H9 (cell line): ENCODE data around the gene TMEM158. TPM values are rescaled to one million over a fixed set of nuclear protein-coding genes. Genes with fewer than 3 reads are reported as not detected.

Experiments used
- DNase-seq: peaks from one replicate; pipeline ENCODE4 v3.0.0-alpha.2; 2017
- H2AFZ ChIP-seq: one replicate; pipeline ENCODE4 v1.6.1; 2013; ENCODE audit warnings: mild to moderate bottlenecking, low read length, control low read depth, moderate library complexity
- H2AK5ac ChIP-seq: 2 replicates; pipeline ENCODE4 v1.6.1; 2013; ENCODE audit warnings: low read length, control low read depth, mixed read lengths; ENCODE audit not compliant: insufficient read length
- H2BK120ac ChIP-seq: one replicate; pipeline ENCODE4 v1.6.1; 2013; ENCODE audit warnings: low read depth, mild to moderate bottlenecking, low read length, control low read depth, inconsistent platforms; ENCODE audit not compliant: poor library complexity, severe bottlenecking
- H2BK12ac ChIP-seq: 2 replicates; pipeline ENCODE4 v1.6.1; 2013; ENCODE audit warnings: low read length, control low read depth, mixed read lengths, low read depth; ENCODE audit not compliant: insufficient read length
- H2BK15ac ChIP-seq: 2 replicates; pipeline ENCODE4 v1.6.1; 2013; ENCODE audit warnings: low read depth, low read length, control low read depth
- H2BK20ac ChIP-seq: one replicate; pipeline ENCODE4 v1.6.1; 2013; ENCODE audit warnings: low read depth, mild to moderate bottlenecking, low read length, control low read depth, inconsistent platforms; ENCODE audit not compliant: poor library complexity, severe bottlenecking
- H2BK5ac ChIP-seq: 2 replicates; pipeline ENCODE4 v1.6.1; 2013; ENCODE audit warnings: low read length, control low read depth, mixed read lengths; ENCODE audit not compliant: insufficient read length
- H3K14ac ChIP-seq: 2 replicates; pipeline ENCODE4 v1.6.1; 2013; ENCODE audit warnings: low read length, control low read depth; ENCODE audit not compliant: insufficient read depth
- H3K18ac ChIP-seq: 2 replicates; pipeline ENCODE4 v1.6.1; 2013; ENCODE audit warnings: low read depth, mild to moderate bottlenecking, mixed read lengths, low read length, control low read depth; ENCODE audit not compliant: insufficient read length
- H3K23ac ChIP-seq: 2 replicates; pipeline ENCODE4 v1.6.1; 2013; ENCODE audit warnings: low read length, control low read depth, mixed read lengths, low read depth; ENCODE audit not compliant: insufficient read length
- H3K23me2 ChIP-seq: 2 replicates; pipeline ENCODE4 v1.6.1; 2013; ENCODE audit warnings: low read depth, mild to moderate bottlenecking, mixed read lengths, low read length, control low read depth; ENCODE audit not compliant: insufficient read length, poor library complexity, severe bottlenecking
- H3K27ac ChIP-seq: 2 replicates; pipeline ENCODE4 v1.5.1; 2013; ENCODE audit warnings: low read length, control low read depth, mixed read lengths, low read depth; ENCODE audit not compliant: insufficient read length
- H3K27me3 ChIP-seq: 2 replicates; pipeline ENCODE4 v1.6.1; 2013; ENCODE audit warnings: low read length, control low read depth, inconsistent platforms; ENCODE audit not compliant: insufficient read depth
- H3K4ac ChIP-seq: 2 replicates; pipeline ENCODE4 v1.6.1; 2013; ENCODE audit warnings: low read depth, mild to moderate bottlenecking, control low read depth, inconsistent platforms, low read length, moderate library complexity
- H3K4me1 ChIP-seq: 2 replicates; pipeline ENCODE4 v1.6.1; 2013; ENCODE audit warnings: low read length, control low read depth, inconsistent platforms; ENCODE audit not compliant: insufficient read depth
- H3K4me2 ChIP-seq: 2 replicates; pipeline ENCODE4 v1.6.1; 2013; ENCODE audit warnings: low read length, control low read depth, mixed read lengths; ENCODE audit not compliant: insufficient read length, insufficient read depth
- H3K56ac ChIP-seq: 2 replicates; pipeline ENCODE4 v1.6.1; 2013; ENCODE audit warnings: low read depth, mild to moderate bottlenecking, mixed read lengths, low read length, control low read depth; ENCODE audit not compliant: insufficient read length
- H3K79me1 ChIP-seq: 2 replicates; pipeline ENCODE4 v1.6.1; 2013; ENCODE audit warnings: low read depth, mild to moderate bottlenecking, moderate library complexity, low read length, control low read depth, inconsistent platforms; ENCODE audit not compliant: insufficient read depth, poor library complexity, severe bottlenecking
- H3K79me2 ChIP-seq: 2 replicates; pipeline ENCODE4 v1.6.1; 2013; ENCODE audit warnings: low read length, control low read depth, inconsistent platforms; ENCODE audit not compliant: insufficient read depth
- H3K9ac ChIP-seq: 2 replicates; pipeline ENCODE4 v1.6.1; 2013; ENCODE audit warnings: low read length, control low read depth, mixed read lengths; ENCODE audit not compliant: insufficient read length; ENCODE audit errors: extremely low read depth
- H3K9me3 ChIP-seq: one replicate; pipeline ENCODE4 v1.6.1; 2013; ENCODE audit warnings: low read depth, low read length, inconsistent platforms; ENCODE audit not compliant: control insufficient read depth
- H3T11ph ChIP-seq: one replicate; pipeline ENCODE4 v1.6.1; 2013; ENCODE audit warnings: mild to moderate bottlenecking, low read length, control low read depth, inconsistent platforms
- H4K20me1 ChIP-seq: one replicate; pipeline ENCODE4 v1.6.1; 2013; ENCODE audit not compliant: control insufficient read depth, insufficient read length, insufficient read depth
- H4K5ac ChIP-seq: 2 replicates; pipeline ENCODE4 v1.6.1; 2013; ENCODE audit warnings: low read depth, mild to moderate bottlenecking, mixed read lengths, low read length, control low read depth; ENCODE audit not compliant: insufficient read length
- H4K8ac ChIP-seq: replicated peaks from 2 replicates; pipeline ENCODE4 v1.6.1; 2013; ENCODE audit warnings: low read length, control low read depth, mixed read lengths, low read depth; ENCODE audit not compliant: insufficient read length
- H4K91ac ChIP-seq: 2 replicates; pipeline ENCODE4 v1.6.1; 2013; ENCODE audit warnings: low read depth, mild to moderate bottlenecking, moderate library complexity, mixed read lengths, low read length, control low read depth; ENCODE audit not compliant: insufficient read length
- H3K27ac Mint-ChIP-seq, 3 experiments: 2 replicates in 2 of 3; 3 replicates in 1 of 3; pipeline ENCODE4 v1.8.0; 2020 to 2021; ENCODE audit warnings: mixed read lengths in 3 of 3, mild to moderate bottlenecking in 1 of 3, moderate library complexity in 1 of 3
- H3K27me3 Mint-ChIP-seq: 2 replicates; pipeline ENCODE4 v1.8.0; 2021; ENCODE audit warnings: low read depth, mild to moderate bottlenecking, moderate library complexity, mixed read lengths
- H3K36me3 Mint-ChIP-seq, 3 experiments: 2 replicates in 2 of 3; 3 replicates in 1 of 3; pipeline ENCODE4 v1.8.0; 2020 to 2021; ENCODE audit warnings: low read depth in 3 of 3, mixed read lengths in 3 of 3; ENCODE audit not compliant: insufficient read depth in 1 of 3
- H3K4me1 Mint-ChIP-seq, 2 experiments: 2 replicates each; pipeline ENCODE4 v1.8.0; 2020; ENCODE audit warnings: mixed read lengths in 2 of 2
- H3K4me3 Mint-ChIP-seq, 2 experiments: 2 replicates in 1 of 2; 3 replicates in 1 of 2; pipeline ENCODE4 v1.8.0; 2020 to 2021; ENCODE audit warnings: mild to moderate bottlenecking in 2 of 2, mixed read lengths in 2 of 2, moderate library complexity in 1 of 2
- H3K9me3 Mint-ChIP-seq, 2 experiments: 2 replicates in 1 of 2; 3 replicates in 1 of 2; pipeline ENCODE4 v1.8.0; 2020; ENCODE audit warnings: mild to moderate bottlenecking in 2 of 2, mixed read lengths in 2 of 2, moderate library complexity in 1 of 2
- WGBS: extraction: QIAGEN DNeasy Blood & Tissue Kit; methylation state at CpG from one replicate; pipeline ENCODE4 v1.1.7; 2013; ENCODE audit warnings: missing lambda C conversion rate, low lambda C conversion rate, mixed read lengths; ENCODE audit not compliant: insufficient read length; ENCODE audit errors: extremely low coverage; 5-methylcytosine and 5-hydroxymethylcytosine counted together
- total RNA-seq: library from RNA; stranded (reverse); gene quantifications from 2 replicates; pipeline ENCODE4 v1.2.1, GENCODE V29; 2021
- TF ChIP-seq, protein P1 (sequence below): fragments of 200-600 bp; sonication (generic); conservative IDR thresholded peaks from 3 replicates; pipeline ENCODE4 v1.8.0; 2021; ENCODE audit warnings: antibody characterized with exemption, mild to moderate bottlenecking

TMEM158 gene
- total RNA-seq, 1 experiment from 2014 or later, result 29.1 TPM

DNA sequence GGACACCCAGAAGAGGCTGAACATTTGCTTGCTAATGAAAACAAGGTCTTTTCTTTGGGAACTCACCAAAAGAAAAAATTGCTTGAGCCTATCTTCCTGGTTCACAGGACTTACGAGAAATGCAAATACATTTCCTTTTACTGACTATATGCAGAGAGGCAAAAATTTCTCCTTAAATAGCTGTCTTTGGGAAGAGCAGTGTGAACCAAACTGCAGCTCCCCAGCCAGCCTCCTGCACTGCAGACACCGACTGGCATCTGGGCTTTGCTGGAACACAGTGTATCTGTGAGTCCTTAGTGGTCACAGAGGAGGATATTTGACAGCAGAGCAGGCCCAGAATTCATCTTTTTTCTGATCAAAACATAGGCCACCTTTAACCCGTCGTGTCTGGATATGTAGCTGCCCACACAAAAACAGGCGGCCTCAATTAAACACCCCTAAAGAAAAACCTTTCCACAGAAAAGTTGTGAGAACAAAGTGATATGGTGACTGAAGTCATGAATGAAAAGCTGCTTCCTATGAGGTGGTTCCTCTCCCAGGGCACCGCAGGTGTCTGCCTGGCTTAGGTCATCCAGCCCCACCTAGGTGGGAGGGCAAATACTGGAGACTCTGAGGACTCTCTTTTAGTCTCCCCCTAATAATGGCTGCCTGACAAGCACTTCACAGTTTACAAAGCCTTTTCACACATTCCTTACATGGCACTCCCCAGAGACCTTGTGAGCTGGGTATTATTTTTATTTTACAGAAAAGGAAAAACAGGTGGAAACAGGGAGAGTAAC lies 46.1 kb upstream of the TMEM158 start:
- no peak for DNase-seq
- no peak overlapping the region for H3K4me2 ChIP-seq
- H3K9me3 Mint-ChIP-seq, result peaks cover 6% of the 10 kb centered on the region in 2 experiments

More for the DNA sequence above, 46.1 kb upstream of the TMEM158 start:
- Histone ChIP-seq H4K20me1 (no peaks in the 10 kb centered on the region), H3K27ac (no peak overlapping the region), H2BK12ac (no peak overlapping the region), H2BK20ac (no peak overlapping the region), H3K56ac (no peak overlapping the region), H4K8ac (no peak overlapping the region), H2BK5ac (no peak overlapping the region), H3K79me2 (no peaks in the 10 kb centered on the region), H2AFZ (no peak overlapping the region), H2BK15ac (no peak overlapping the region), H4K91ac (no peak overlapping the region), H3T11ph (no peak overlapping the region), H2BK120ac (no peak overlapping the region), H3K23ac (no peak overlapping the region), H3K23me2 (no peaks in the 10 kb centered on the region), H3K4me1 (no peaks in the 10 kb centered on the region; the same call in 1 of the 2 replicates), H3K9me3 (no peaks in the 10 kb centered on the region), H3K27me3 (no peaks in the 10 kb centered on the region), H3K14ac (no peak overlapping the region), H3K79me1 (no peaks in the 10 kb centered on the region), H4K5ac (no peak overlapping the region), H3K9ac (no peak overlapping the region), H2AK5ac (no peak overlapping the region), H3K18ac (no peak overlapping the region), H3K4ac (no peak overlapping the region)
- TF ChIP-seq, protein P1, sequence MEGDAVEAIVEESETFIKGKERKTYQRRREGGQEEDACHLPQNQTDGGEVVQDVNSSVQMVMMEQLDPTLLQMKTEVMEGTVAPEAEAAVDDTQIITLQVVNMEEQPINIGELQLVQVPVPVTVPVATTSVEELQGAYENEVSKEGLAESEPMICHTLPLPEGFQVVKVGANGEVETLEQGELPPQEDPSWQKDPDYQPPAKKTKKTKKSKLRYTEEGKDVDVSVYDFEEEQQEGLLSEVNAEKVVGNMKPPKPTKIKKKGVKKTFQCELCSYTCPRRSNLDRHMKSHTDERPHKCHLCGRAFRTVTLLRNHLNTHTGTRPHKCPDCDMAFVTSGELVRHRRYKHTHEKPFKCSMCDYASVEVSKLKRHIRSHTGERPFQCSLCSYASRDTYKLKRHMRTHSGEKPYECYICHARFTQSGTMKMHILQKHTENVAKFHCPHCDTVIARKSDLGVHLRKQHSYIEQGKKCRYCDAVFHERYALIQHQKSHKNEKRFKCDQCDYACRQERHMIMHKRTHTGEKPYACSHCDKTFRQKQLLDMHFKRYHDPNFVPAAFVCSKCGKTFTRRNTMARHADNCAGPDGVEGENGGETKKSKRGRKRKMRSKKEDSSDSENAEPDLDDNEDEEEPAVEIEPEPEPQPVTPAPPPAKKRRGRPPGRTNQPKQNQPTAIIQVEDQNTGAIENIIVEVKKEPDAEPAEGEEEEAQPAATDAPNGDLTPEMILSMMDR, result no peak
- Mint-ChIP-seq H3K4me1 (peaks cover 42 to 48% of the 10 kb centered on the region in 2 experiments), H3K27ac (no peak overlapping the region), H3K36me3 (peaks cover under 1 to 9% (median 1%) of the 10 kb centered on the region in 3 experiments; a peak in 3 of 7 replicates), H3K27me3 (peaks cover 20% of the 10 kb centered on the region), H3K4me3 (no peak overlapping the region)
- no CpG with 5 or more reads among the region's 6 CpGs for WGBS
